Left lobe of liver (tissue), 1 donor: ENCODE measurements around the gene ZNF212. TPM values are rescaled to one million over a fixed set of nuclear protein-coding genes. Genes with fewer than 3 reads are reported as not detected.

ENCODE experiments used
- total RNA-seq: library from RNA; stranded (reverse); gene quantifications from one replicate; pipeline ENCODE4 v1.2.1, GENCODE V29; 2021
- donor health status: DM: no; HTN: yes; CAD: no.

Gene ZNF212
- total RNA-seq, 1 donor from 2014 or later = 6.0 TPM

Other genes starting within 250 kb of the ZNF212 start
- gene PDIA4, start 211.1 kb upstream of the ZNF212 start, total RNA-seq = 266 TPM
- 3.6 TPM for gene ZNF786, start 148.9 kb upstream of the ZNF212 start, total RNA-seq
- 1.1 TPM for gene ZNF425, start 113.3 kb upstream of the ZNF212 start, total RNA-seq
- gene ZNF398, start 92.2 kb upstream of the ZNF212 start, total RNA-seq = 6.6 TPM
- 14.1 TPM for gene ZNF282, start 44.1 kb upstream of the ZNF212 start, total RNA-seq
- 5.1 TPM for gene ZNF783, start 22.5 kb downstream of the ZNF212 start, total RNA-seq
- gene ZNF777, start 221.4 kb downstream of the ZNF212 start, total RNA-seq = 6.5 TPM